Activated CD8-positive, alpha-beta memory T cell treated with anti-CD3 and anti-CD28 coated beads, Interleukin-2, amount 50 U/mL, for 24 hours (primary cell): ENCODE data around the gene MPP4.
"Not testable (repeated sequence)": the region's sequence is repeated elsewhere in the genome, so short reads cannot be mapped to it uniquely, and the experiment has no call there.

ENCODE experiments used
- DNase-seq: peaks from one replicate; pipeline ENCODE4 v3.0.0-alpha.2; 2020; ENCODE audit errors: extremely low read depth

Gene MPP4

DNA sequence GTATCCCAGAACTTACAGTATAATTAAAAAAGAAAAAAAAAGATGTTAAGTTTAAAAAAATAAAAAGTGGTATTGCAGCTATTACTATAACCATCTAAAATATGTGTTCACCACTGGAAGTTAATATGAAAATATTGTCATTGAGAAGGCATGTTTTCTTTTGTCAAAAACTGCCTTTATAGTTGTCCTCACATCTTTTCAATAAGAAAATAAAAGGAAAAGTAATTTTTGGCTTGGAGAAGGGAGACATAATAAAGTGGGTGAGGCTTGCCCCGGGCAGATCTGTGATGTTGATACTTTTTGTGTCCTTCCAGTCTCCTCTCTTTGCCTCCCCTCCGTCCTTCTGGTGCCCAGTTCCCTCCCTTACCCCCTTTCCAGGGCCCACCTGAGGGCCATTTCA is 24.9 kb downstream of the MPP4 start:
- no peak for DNase-seq

DNA sequence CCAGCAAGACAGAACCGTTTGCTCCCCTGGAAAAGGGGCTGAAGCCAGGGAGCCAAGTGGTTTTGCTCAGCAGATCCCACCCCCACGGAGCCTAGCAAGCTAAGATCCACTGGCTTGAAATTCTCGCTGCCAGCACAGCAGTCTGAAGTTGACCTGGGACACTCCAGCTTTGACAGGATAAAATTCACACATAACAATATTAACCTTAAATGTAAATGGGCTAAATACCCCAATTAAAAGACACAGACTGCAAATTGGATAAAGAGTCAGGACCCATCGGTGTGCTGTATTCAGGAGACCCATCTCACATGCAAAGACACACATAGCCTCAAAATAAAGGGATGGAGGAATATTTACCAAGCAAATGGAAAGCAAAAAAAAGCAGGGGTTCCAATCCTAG is 27.2 kb downstream of the MPP4 start:
- DNase-seq, result not testable (repeated sequence)

DNA sequence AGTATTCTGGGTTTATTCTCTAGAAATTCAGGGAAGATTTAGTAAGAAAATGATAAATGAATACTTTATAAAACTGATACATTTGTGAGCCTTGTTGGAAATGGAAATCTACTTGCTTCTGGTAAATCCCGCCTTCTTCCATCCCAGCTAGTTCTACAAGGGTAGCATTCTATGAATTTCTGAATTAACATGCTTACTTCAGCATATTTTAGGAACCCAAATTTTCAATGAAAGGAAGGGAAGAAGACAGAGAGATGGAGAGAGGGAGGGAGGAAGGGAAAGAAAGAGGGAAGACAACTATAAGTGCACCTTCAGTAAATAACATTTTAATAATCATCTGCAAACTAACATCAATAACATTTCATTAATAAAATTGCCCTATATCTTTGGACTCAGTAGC is 28.6 kb downstream of the MPP4 start:
- no peak for DNase-seq

DNA sequence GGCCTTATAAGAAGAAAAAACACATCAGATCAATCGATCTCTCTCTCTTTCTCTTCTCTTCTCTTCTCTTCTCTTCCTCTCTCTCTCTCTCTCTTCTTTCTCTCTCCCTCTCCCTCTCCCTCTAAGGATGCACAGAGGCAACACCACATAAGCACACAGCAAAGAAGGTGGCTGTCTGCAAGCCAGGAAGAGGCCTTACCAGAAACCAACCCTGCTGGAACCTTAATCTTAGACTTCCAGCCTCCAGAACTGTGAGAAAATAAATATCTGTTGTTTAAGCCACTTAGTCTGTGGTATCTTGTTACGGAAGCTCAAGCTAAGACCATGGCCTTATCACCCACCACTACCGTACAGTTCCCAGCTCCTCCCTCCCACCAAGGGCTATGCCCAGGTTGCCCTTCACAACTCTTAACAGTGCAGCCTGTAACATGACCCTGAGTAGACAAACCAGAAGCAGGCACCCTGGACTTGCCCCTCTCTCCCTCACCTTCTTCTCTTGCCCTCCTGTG is 30.0 kb downstream of the MPP4 start:
- DNase-seq, result no peak

DNA sequence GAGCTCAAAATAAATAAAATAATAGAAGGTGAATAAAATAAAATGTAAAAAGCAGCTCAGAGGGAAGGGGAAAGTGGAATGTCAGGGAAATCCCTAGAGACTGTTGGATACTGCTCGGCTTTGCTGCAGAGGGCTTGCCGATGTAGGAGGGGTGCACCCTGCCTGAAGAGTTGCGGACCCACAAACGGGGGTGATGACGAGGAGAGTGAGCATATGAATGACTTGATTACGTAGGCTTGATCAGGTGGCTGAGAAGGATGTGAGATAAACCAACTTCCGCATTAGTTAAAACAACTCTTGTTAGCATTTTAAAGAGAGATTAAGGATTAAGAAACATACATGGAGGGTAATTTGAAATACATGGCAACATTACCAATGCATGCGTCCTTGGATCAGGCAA is 34.1 kb downstream of the MPP4 start:
- DNase-seq, result no peak

DNA sequence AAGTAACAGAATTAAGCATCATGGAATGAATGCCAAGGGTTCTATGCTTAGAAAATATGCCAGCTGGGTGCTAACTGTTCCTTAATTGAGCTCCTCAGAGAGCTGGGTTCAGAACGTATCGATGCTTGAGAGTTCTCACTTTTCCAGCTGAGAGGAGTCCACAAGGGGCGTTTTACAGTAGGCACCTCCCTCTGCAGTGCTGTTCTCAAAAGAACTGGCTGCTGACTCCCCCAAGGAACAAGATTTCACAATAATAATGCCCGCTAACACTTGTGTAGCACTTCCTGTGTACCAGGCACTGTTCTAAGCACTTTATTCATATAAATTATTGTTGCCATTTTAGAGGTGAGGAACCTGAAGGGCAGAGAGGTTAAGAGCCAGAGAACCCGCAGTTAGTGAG is 37.1 kb downstream of the MPP4 start:
- DNase-seq, result no peak

DNA sequence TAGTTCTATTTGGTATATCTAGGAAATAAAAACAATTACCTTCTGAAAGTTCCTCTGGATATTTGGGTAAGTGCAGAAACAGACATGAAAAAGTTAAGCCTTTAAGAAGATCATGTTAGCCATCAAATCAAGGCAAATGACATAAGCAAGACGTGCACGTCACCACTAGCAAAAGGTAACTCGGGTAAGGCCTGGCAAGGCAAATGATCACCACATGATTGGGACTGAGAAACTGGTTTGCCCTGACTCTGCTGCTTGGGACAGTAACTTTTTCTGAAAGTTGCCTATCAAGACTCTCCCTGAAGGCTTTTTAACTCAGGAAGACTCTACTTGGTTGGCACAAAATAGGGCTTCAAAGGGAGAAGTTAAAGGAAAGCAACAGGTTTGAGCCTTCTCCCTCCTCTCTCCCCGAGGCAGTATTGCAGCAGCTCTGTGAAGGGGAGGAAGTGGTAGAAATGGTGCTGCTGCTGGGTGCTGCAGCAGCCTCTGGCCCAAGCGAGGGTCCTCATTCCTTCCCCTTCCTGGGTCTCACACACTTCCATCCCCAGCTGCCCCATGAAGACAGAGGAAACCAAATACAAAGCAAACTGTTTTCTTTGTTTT is 38.0 kb downstream of the MPP4 start:
- DNase-seq, result no peak

DNA sequence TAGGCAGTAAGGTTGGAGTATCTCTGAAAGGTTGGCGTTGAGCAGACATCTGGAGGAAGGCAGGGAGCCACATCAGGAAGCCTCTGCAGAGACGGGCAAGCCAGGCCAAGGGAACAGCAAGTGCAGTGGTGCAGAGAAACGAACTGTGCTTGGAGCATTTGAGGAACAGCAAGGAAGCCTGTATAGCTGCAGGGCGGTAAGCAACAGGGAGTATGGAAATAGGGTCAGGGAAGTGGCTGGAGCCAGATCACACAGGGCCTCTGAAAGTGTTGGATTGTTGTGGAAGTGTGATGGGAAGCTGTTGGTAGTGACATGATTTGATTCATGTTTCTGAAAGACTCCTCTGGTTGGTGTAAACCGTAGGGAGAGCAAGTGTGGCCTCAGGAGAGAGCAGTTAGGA is 41.7 kb downstream of the MPP4 start:
- DNase-seq, result no peak

DNA sequence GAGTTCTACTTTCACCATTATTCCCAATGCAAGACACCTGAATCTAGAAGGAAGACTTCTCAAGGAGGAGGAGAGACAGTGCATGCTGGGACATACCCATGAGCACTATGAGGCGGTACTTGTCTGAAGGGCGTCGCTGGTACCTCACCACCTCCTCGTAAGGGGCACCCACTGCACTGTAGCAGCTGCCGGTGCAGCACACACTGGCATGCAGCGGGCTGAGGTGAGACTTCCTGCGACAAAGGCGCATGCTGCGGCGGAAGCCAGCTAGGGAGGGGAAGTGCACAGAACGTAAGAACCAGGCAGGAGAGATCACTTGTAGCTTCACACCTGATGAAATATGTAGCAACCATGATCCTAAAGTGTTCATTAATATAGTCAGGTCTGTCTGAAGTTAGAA is 42.3 kb downstream of the MPP4 start:
- no peak for DNase-seq

DNA sequence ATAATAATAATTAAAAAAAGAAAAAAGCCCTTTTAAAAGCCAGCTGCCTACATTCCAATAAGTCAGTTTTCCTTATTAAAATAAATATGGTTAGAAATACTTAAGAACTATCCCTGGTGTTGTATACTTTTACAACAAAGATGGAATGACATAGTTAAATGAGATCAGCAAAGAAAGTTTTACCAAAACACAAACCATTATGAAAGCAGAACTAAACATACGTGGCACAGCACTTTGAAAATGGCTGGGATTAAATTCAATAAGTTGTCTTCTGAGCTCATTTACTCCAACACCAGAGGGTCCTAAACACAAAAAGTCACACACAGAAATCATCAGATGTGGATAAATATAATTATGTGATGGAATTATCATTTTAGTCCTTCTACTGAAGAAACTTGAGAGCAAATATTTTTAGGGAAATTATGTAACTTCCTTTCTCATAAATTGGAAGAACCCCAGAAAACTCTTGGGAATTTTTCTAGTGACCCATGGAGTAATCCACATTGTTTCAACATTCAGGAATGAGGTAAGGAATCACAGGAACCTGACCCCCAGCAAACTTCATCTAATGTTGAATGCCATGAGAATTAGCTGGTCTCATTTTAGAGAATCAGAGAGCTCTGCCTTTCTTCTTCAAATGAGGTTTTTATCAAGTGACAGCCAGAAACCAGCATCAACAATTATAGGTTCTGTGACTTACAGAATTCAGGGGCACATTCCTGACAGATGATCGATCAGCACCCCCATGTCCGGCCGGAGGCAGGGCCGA is 43.6 kb downstream of the MPP4 start:
- DNase-seq, result no peak

DNA sequence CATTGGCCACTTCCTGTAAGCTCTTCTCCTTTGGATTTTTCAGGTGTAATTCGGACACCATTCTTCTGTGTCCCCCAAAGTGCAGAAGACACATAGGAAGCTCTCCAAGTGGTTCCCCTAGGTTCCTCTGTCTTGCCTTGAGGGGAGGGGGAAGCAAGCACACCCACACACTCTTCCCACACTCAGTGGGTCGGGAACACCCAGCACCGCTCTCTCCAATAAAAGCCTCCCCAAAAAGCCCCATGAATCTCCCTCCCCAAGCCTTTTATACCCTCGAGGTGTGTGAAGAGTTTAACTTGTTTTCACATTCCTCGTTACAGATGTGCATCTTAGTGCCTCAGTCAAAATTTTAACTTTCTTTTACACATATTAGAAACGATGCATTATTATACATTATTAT is 45.2 kb downstream of the MPP4 start:
- no peak for DNase-seq

DNA sequence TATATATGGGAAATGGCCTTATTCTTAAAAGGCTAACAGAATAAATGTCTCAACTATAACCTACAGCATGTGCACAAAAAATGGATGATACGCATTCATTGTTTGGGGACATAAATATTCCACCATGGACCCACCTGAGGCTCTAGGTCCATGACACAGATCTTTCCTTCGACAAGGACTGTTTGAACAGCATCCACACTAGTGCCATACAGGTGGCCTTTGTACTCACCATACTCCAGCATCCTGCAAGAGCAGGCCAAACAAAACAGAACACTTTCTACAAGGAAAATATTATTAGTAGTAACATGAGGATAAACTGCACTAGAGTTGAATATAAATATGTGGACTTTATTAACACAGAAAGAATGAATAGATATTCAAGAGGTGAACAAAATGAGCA is 49.0 kb downstream of the MPP4 start:
- no peak for DNase-seq

DNA sequence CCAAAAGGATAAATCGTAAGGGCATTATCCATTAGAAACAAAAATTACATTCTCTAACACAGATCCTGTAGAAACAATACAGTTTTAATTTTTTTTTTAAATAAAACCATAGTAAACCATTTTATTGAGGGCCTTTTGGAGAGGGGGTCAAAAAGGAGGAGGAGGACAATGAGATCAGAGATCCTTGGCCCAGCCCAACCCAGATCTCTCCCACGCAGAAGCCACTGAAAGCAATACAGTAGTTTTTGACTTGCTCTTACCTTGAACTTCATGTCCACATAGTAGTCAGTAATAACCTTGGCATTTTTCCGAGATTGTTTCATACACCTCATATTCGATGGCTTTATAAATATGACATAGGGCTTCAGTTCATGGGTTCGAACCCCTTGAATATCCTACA is 51.0 kb downstream of the MPP4 start:
- DNase-seq, result no peak

DNA sequence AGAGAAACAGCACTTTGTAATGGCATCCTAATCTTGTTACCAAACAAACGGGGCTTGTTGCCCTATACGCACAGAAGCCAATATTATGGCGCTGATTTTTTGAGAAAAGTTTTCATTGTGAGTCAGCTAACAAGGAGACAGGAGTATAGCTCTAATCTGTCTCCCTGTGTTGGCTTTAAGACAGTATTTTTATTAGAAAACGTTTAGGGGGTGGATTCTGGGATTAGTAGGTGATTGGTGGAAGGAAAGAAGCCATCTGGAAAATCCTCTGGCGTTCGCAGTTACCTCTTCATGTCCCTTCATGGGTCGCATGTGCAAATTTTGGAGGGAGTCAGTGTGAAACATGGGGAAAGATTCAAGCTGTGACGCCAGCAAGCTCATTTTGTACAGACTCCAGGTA is 54.4 kb downstream of the MPP4 start:
- DNase-seq, result no peak

DNA sequence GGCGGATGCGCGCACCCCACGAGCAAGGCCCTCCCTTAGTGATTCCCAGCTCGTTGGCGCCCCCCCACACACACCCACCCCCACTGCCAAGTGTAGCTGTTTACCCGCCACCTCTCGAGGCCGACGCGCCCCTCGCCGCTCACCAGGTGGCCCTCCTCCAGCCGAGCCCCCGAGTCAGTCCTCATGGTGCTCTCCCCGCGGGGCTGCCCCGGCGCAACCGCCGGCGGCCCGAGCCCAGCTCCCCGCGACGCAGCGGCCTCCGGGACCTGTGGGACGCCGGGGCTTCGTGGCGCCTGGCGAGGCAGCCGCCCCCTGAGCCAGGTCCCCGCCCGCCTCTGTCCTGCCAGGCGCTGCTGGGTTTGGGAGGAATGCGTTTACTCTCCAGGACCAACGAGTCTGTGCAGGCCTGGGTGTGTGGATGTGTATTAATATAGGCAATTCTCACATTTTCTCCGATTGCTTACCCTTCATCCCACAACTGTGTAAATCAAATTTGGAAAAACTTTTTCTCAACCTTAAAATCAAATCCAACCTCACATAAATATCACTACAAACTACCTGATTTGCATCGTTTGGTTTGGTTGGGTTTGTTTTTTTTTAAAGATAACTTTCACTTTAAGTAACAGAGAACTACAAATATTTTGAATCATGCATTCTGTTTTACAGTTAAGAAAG is 55.1 kb downstream of the MPP4 start, which contains the start of gene TMEM237:
TSS of gene TMEM237 (minus strand) at position 288 of the 675 bp plus-strand sequence. CDS start at position 185, 103 bp downstream.
- no peak for DNase-seq

DNA sequence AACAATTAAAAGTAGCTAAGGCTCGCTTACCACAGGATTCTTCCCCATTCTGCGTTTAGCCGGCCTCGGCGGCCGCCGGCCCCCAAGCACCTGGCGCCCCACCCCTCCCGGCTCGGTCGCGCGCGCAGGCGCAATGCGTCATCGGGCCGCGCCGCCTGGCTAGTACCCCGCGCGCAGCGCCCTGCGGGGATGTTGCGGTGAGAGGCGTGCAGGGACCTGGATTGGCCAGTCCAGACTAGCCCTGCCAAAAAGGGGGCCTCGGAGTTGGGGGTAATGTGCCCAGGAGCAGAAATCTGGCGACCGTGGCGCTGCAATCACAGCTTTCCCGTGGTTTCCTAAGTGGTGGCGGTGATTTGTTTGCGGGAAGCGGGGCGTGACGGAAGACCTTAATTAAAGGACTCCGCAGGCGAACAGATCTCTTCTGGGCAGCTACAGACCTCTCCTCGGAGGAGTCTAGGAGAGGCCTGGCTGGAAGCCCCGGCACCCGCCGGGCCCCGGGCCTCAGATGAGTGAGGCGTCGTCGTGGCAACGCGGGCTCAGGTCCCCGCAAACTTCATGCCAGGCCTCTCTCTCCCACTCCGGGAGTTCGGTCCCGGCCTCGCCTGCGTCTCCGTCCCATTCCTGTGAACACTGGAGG is 55.7 kb downstream of the MPP4 start:
- DNase-seq, result peak; percentile 59

DNA sequence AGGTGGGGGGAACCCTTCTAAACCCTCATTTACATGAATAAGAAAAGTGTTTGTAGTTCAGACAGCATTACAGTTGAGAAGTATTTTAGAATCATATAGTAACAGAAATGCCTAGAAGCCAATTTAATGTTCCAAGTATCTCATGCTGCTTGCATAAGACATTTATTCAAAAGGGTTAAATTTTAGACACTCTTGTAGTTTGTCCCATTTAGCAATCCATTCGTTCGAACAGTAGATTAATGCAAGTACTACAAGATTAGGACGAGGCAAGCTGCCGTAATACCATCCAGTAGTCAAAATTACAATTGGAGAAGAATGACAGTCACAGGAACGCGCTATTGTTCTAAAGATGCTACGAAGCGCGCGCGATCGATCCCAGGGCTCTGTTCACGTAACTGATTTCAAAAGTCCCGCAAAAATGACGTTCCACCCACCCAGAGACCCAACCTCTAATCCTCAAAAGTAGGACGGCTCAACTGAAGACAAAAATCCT is 56.3 kb downstream of the MPP4 start:
- no peak for DNase-seq

DNA sequence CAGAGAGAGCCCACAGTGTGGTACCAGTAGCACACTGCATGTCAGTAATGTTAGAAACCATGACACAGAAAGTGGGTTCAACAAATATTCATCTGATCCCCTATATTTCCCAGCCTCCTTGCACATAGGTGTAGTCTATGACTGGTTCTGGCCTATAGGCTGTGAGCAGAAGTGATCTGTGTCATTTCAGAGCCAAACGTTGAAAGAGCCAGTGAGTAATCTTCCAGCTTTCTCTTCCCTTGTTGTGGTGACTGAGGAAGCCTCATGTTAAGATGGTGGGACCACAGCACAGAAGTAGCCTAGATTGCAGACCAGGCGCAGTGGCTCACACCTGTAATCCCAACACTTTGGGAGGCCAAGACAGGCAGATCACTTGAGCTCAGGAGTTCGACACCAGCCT is 59.2 kb downstream of the MPP4 start:
- DNase-seq, result no peak

DNA sequence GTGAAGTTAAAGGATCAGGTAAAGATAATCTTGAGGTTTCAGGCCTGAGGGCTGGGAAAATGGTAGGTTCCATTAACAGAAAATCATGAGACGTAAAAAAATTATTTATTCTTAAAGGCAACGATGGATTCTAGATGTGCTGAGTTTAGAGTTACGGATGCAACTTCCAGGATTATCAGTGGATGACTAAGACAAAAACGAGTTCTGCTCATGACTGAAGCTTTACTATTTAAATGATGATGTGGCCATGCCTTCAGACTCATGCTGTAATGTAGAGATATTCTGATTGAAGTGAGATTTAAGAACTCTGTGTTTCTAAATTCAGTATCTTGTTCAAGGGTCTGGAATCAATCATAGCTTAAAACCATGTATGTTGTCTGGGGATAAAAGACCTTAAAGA is 60.1 kb downstream of the MPP4 start:
- no peak for DNase-seq

DNA sequence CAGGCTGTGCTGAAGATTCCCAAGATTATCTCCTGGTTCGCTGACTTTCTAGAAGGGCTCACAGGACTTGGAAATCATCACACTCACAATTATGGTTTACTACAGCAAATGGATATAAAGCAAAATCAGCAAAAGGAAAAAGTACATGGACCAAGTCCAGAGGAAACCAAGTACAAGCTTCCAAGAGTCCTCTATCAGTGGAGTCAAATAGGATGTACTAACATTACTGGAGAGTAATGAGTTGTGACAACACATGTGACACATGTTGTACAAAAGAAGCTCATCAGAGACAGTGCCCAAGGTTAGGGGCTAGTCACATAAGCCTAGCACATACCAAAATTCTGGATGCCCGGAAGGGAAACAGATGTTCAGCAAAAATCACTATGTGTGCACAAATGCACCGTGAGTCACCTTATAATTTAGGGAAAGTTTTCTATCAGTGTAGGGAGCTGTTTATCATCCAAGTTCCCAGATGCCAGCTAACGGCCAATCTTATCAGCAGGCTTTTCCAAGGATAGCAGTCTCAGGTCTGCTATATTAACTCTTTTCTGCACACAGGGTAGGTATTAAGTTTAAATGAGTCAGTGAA is 64.7 kb downstream of the MPP4 start:
- DNase-seq, result no peak

DNA sequence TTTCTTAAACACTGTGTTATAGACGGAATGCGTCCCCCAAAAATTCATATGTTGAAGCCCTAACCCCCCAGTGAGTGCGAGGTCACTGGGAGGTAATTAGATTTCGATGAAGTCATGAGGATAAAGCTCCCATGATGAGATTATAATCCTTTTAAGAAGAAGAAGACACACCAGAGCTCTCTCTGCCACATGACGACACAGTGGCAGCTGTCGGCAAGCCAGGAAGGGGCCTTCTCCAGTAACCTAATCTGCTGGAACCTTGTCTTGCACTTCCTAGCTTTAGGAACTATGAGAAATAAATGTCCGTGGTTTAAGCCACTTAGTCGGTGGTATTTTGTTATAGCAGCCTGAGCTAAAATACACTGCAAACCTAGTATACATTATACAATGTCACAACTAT is 67.4 kb downstream of the MPP4 start:
- DNase-seq, result no peak

DNA sequence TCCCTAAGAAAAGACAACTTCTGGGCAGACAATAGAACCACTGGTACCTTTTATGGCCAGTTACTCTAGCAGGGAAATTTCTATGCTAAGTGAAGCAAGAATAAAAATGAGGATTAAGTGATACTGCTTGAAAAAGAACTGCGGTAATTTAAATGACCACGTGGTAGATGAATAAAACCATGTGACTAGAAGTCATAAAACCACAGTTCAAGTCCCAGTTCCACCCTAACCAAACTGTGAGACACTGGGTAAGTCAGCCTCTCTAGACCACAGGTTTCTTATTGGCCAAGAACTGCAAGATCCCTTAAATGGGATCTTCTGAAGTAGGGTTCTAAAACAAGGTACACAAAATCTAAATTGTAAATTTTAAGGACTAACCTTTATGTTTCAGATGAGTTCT is 67.9 kb downstream of the MPP4 start:
- no peak for DNase-seq
